ENCODE results near the gene LGALS9B. TPM values are rescaled to one million over a fixed set of nuclear protein-coding genes. Genes with fewer than 3 reads are reported as not detected.
"Not testable (repeated sequence)": the region's sequence is repeated elsewhere in the genome, so short reads cannot be mapped to it uniquely, and the experiment has no call there.

The LGALS9B gene
- total and polyA plus RNA-seq, 2 donors (not counting 1 experiment from before 2014, with no cell fraction given), result not detected

GRCh38 chr17:20492099-20492498 lies 24.8 kb upstream of the LGALS9B start:
- H3K27me3 ChIP-seq (ENCODE audit: control insufficient read depth, insufficient read depth, low read length); H3K9ac ChIP-seq (ENCODE audit: insufficient read depth, low read length); H3K27ac ChIP-seq (ENCODE audit: insufficient read depth, low read length); H2AFZ ChIP-seq (ENCODE audit: low read length); H3K9me3 ChIP-seq (ENCODE audit: control insufficient read depth, insufficient read depth, low read depth, low read length); DNase-seq (ENCODE audit: low read depth in 2 of 2); H3K79me2 ChIP-seq (ENCODE audit: control insufficient read depth, insufficient read depth, low read length); H3K4me2 ChIP-seq (ENCODE audit: extremely low read depth, insufficient read depth, low read length); H4K20me1 ChIP-seq (ENCODE audit: control insufficient read depth, extremely low read depth, insufficient read depth, low read length); H3K36me3 ChIP-seq (ENCODE audit: control insufficient read depth, insufficient read depth, low read length); H3K4me1 ChIP-seq (ENCODE audit: control insufficient read depth, extremely low read depth, insufficient read depth, low read length); H3K4me3 ChIP-seq (replicated peaks in 1 of 4; ENCODE audit: control extremely low read depth in 1 of 4, insufficient read depth in 1 of 4, low read depth in 3 of 4, low read length in 4 of 4): not testable (repeated sequence)

- H3K4me1 ChIP-seq (ENCODE audit: control insufficient read depth, extremely low read depth, insufficient read depth, low read length); H3K27ac ChIP-seq (ENCODE audit: insufficient read depth, low read length); H2AFZ ChIP-seq (ENCODE audit: low read length); H3K4me2 ChIP-seq (ENCODE audit: extremely low read depth, insufficient read depth, low read length); H4K20me1 ChIP-seq (ENCODE audit: control insufficient read depth, extremely low read depth, insufficient read depth, low read length); H3K9ac ChIP-seq (ENCODE audit: insufficient read depth, low read length); H3K79me2 ChIP-seq (ENCODE audit: control insufficient read depth, insufficient read depth, low read length); H3K36me3 ChIP-seq (ENCODE audit: control insufficient read depth, insufficient read depth, low read length); H3K9me3 ChIP-seq (ENCODE audit: control insufficient read depth, insufficient read depth, low read depth, low read length); H3K27me3 ChIP-seq (ENCODE audit: control insufficient read depth, insufficient read depth, low read length): not testable (repeated sequence)
- H3K4me3 ChIP-seq (replicated peaks in 1 of 4; ENCODE audit: control extremely low read depth in 1 of 4, insufficient read depth in 1 of 4, low read depth in 3 of 4, low read length in 4 of 4), result peak overlapping the region in 1 of 4 experiments; percentile 25
- DNase-seq (ENCODE audit: low read depth in 2 of 2), result peak; percentile 6 to 64
Measured at GRCh38 chr17:20484930-20485329, 17.6 kb upstream of the LGALS9B start.

GRCh38 chr17:20479889-20480591 lies 12.7 kb upstream of the LGALS9B start:
- not testable (repeated sequence) for H3K4me3 ChIP-seq (replicated peaks in 1 of 4; ENCODE audit: control extremely low read depth in 1 of 4, insufficient read depth in 1 of 4, low read depth in 3 of 4, low read length in 4 of 4); H2AFZ ChIP-seq (ENCODE audit: low read length); H3K9ac ChIP-seq (ENCODE audit: insufficient read depth, low read length); H3K36me3 ChIP-seq (ENCODE audit: control insufficient read depth, insufficient read depth, low read length); H3K9me3 ChIP-seq (ENCODE audit: control insufficient read depth, insufficient read depth, low read depth, low read length); H3K4me2 ChIP-seq (ENCODE audit: extremely low read depth, insufficient read depth, low read length); H4K20me1 ChIP-seq (ENCODE audit: control insufficient read depth, extremely low read depth, insufficient read depth, low read length); DNase-seq (ENCODE audit: low read depth in 2 of 2); H3K27me3 ChIP-seq (ENCODE audit: control insufficient read depth, insufficient read depth, low read length); H3K27ac ChIP-seq (ENCODE audit: insufficient read depth, low read length); H3K79me2 ChIP-seq (ENCODE audit: control insufficient read depth, insufficient read depth, low read length); H3K4me1 ChIP-seq (ENCODE audit: control insufficient read depth, extremely low read depth, insufficient read depth, low read length)

GRCh38 chr17:20477398-20478071 lies 10.2 kb upstream of the LGALS9B start:
- not testable (repeated sequence) for H3K4me3 ChIP-seq (replicated peaks in 1 of 4; ENCODE audit: control extremely low read depth in 1 of 4, insufficient read depth in 1 of 4, low read depth in 3 of 4, low read length in 4 of 4); H3K36me3 ChIP-seq (ENCODE audit: control insufficient read depth, insufficient read depth, low read length); DNase-seq (ENCODE audit: low read depth in 2 of 2)

GRCh38 chr17:20475137-20475831 lies 7.9 kb upstream of the LGALS9B start:
- not testable (repeated sequence) for H3K4me1 ChIP-seq (ENCODE audit: control insufficient read depth, extremely low read depth, insufficient read depth, low read length); DNase-seq (ENCODE audit: low read depth in 2 of 2)

More at GRCh38 chr17:20477398-20478071, 10.2 kb upstream of the LGALS9B start:
- H3K27ac ChIP-seq (ENCODE audit: insufficient read depth, low read length); H3K9me3 ChIP-seq (ENCODE audit: control insufficient read depth, insufficient read depth, low read depth, low read length); H4K20me1 ChIP-seq (ENCODE audit: control insufficient read depth, extremely low read depth, insufficient read depth, low read length); H3K27me3 ChIP-seq (ENCODE audit: control insufficient read depth, insufficient read depth, low read length); H3K9ac ChIP-seq (ENCODE audit: insufficient read depth, low read length); H3K4me1 ChIP-seq (ENCODE audit: control insufficient read depth, extremely low read depth, insufficient read depth, low read length); H3K79me2 ChIP-seq (ENCODE audit: control insufficient read depth, insufficient read depth, low read length); H3K4me2 ChIP-seq (ENCODE audit: extremely low read depth, insufficient read depth, low read length); H2AFZ ChIP-seq (ENCODE audit: low read length): not testable (repeated sequence)

GRCh38 chr17:20474081-20474480 lies 6.7 kb upstream of the LGALS9B start:
- H3K9me3 ChIP-seq (ENCODE audit: control insufficient read depth, insufficient read depth, low read depth, low read length); DNase-seq (ENCODE audit: low read depth in 2 of 2); H3K79me2 ChIP-seq (ENCODE audit: control insufficient read depth, insufficient read depth, low read length); H3K27me3 ChIP-seq (ENCODE audit: control insufficient read depth, insufficient read depth, low read length); H3K4me1 ChIP-seq (ENCODE audit: control insufficient read depth, extremely low read depth, insufficient read depth, low read length); H3K36me3 ChIP-seq (ENCODE audit: control insufficient read depth, insufficient read depth, low read length); H3K4me2 ChIP-seq (ENCODE audit: extremely low read depth, insufficient read depth, low read length); H4K20me1 ChIP-seq (ENCODE audit: control insufficient read depth, extremely low read depth, insufficient read depth, low read length); H3K4me3 ChIP-seq (replicated peaks in 1 of 4; ENCODE audit: control extremely low read depth in 1 of 4, insufficient read depth in 1 of 4, low read depth in 3 of 4, low read length in 4 of 4); H3K9ac ChIP-seq (ENCODE audit: insufficient read depth, low read length); H2AFZ ChIP-seq (ENCODE audit: low read length); H3K27ac ChIP-seq (ENCODE audit: insufficient read depth, low read length): not testable (repeated sequence)

More at GRCh38 chr17:20475137-20475831, 7.9 kb upstream of the LGALS9B start:
- not testable (repeated sequence) for H3K9ac ChIP-seq (ENCODE audit: insufficient read depth, low read length); H4K20me1 ChIP-seq (ENCODE audit: control insufficient read depth, extremely low read depth, insufficient read depth, low read length); H3K27ac ChIP-seq (ENCODE audit: insufficient read depth, low read length); H3K79me2 ChIP-seq (ENCODE audit: control insufficient read depth, insufficient read depth, low read length); H3K4me2 ChIP-seq (ENCODE audit: extremely low read depth, insufficient read depth, low read length); H3K9me3 ChIP-seq (ENCODE audit: control insufficient read depth, insufficient read depth, low read depth, low read length); H2AFZ ChIP-seq (ENCODE audit: low read length); H3K4me3 ChIP-seq (replicated peaks in 1 of 4; ENCODE audit: control extremely low read depth in 1 of 4, insufficient read depth in 1 of 4, low read depth in 3 of 4, low read length in 4 of 4); H3K36me3 ChIP-seq (ENCODE audit: control insufficient read depth, insufficient read depth, low read length); H3K27me3 ChIP-seq (ENCODE audit: control insufficient read depth, insufficient read depth, low read length)

All from fibroblast of lung (primary cell).